ENCODE results near the gene RORC.

The RORC gene

DNA sequence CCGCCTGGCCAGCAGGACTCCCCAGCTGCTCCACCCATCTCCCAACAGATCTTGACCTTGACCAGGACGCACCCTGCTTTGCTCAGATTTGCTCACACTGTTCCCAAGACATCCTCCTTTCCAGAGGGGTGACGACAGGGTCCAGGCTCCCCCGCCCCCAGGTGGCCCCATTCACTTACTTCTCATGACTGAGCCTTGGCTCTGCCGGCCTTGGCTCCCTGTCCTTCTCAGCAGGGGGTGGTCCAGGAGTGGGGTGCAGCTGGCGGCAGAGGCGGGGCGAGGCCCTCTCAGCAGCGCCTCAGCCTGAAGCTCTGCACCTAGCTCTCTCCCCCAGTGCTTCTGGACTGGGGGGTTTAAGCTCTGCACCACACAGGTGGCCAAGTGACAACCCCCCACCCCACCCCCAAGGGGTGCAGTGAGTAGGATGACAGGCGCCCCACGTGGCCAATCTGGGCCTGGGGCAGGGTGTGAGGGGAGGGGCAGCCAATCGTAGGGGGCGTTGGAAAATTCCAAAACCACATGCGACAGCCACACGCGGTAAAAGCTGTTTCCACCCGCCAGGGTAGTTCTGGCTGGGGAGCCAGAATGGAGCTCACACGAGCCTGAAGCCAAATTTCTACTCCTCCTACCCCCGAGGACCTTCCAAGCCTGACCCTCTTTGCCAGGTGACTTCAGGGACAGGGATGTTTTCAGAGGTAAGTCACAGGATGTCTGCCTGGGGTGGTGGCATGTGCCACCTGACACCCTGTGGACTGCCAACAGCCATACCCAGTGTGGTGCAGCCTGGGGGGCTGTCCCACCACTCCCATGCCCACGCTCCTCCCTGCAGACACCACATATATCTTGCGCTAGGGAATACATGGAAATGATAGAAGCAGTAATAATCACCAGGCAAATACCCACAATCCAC, 5.6 kb downstream of the RORC start:
- peak; percentile 46 for DNase-seq

DNA sequence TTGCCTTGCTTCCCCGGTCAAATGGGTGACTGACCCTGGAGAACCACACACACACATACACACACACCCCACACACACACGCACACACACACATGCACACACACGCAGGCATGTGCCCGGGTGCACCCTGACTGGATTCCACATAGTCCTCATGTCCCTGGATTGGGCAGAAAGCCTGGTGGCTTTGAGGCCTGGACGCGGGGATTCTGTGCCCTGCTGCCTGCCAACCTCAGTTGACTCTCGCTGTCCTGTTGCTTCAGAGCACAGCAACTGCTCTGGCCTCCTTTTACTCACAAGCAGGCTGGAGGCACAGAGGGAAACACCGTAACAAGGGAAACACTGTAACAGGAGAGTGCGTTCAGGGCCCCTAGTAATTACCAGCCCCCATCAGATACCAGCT, 6.4 kb downstream of the RORC start:
- DNase-seq, result peak; percentile 38

- no peak for DNase-seq
These were observed 8.4 kb downstream of the RORC start for GRCh38 chr1:151823175-151823574.

DNA sequence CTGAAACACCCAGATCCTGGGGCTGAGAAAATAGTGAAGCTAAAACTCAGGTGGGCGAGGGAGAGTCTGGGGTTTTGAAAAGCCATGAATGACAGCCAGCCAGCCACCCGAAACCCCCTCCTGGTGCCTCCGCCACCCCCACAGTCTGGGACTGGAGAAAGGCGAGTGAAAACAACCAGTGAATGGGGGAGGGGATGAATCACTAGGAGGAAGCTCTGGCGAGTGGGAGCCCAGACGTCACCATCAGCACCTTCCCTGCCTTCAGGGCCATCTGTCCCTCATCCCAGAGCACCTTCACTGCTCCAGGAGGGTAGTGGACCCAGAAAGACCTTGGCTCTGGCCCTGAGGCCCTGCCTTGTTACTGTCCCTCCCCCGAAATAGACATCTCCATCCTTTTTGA, 9.2 kb downstream of the RORC start:
- DNase-seq, result no peak

DNA sequence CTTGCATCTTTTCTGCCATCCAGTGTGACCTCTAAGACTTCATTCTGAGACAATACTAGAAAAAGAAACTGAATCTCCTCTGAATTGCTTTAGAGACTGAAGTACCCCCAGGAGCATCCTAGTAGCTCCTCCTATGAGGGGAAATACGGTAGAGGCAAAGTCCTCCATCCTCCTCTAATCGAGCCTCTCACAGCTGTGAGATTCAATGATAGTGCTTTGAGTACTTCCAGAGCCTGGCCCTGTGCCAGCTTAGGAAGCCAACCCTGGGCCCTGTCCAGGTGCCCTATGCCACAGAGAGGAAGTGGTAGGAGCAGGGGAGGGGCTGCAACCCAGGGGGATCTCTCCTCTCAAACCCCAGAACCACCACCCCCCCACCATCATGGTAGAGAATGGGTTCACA, 10.7 kb downstream of the RORC start:
- DNase-seq, result no peak

DNA sequence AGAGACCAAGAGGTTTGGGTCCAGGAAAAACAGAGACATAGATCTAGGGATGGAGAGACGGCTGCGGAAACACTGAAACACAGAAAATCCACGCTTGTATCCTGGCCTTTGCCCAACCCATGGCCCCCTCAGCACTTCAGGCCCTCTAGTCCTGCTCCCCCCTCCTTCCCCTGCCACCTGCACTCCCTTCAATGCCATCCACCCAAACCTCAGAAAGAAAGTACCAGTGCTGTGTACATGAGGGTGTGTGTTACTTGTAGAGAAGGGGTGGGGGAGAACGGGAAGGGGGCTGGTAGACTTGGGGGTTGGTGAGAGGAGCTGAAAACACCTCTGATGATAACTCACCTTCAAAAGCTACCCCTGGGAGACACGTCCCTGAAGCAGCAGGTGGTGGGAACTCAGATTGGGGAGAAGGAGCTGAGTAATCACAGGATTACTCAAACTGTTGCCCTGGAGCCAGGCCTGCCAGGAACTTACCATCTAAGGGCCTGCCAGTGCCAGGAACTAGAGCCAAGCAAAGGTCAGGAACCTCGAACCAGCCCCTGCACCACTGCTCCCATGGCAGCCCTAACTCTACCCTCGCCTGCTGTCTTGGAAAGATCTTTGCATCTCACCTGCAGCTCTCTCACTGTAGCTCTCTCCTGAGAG, 11.5 kb downstream of the RORC start:
- no peak for DNase-seq

- no peak for DNase-seq
These were observed 12.3 kb downstream of the RORC start for GRCh38 chr1:151819227-151819835.

GRCh38 chr1:151817353-151817730, 14.3 kb downstream of the RORC start:
- peak; percentile 59 for DNase-seq

GRCh38 chr1:151816548-151817352, 14.9 kb downstream of the RORC start:
- no peak for DNase-seq

GRCh38 chr1:151815716-151816327, 15.8 kb downstream of the RORC start:
- no peak for DNase-seq

GRCh38 chr1:151814971-151815545, 16.5 kb downstream of the RORC start:
- no peak for DNase-seq

DNA sequence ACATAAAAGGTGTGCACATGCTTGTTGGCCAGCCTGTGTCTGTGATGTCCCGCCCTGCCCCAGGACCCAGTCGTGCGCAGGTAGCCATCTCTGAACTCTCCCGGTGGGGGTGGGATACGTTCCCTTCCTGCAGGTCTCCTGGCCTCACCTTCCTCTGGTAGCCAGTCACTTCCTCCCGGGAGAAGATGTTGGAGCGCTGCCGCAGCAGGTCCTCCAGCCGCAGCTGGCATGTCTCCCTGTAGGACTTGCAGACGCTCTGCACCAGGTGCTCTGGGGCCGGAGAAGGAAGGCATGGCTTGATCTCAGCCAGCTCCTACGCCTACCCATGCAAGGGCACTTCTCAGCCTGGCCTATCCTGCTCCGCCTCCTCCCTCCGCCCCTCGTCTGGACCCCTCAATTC, 17.2 kb downstream of the RORC start:
- no peak for DNase-seq

- DNase-seq, result no peak
These were observed 18.2 kb downstream of the RORC start for GRCh38 chr1:151813271-151813977.

DNA sequence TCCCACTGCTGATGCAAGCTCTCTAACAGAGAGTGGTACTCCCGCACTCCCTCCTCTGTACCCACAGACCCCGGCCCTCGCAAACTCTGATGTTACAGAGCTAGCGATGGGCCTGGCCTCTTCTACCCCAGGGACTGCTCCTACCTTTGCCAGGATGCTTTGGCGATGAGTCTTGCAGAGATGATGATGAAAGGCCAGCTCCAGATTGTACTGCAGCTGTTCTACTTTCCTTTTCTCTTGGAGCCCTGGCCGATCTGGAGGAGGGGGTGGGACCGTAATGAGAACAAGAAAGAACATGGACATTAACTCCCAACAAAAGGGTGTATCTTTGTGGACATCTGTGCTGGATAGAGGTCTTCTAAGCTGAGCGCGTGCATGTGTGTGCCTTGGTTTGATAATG, 20.4 kb downstream of the RORC start:
- no peak for DNase-seq

DNA sequence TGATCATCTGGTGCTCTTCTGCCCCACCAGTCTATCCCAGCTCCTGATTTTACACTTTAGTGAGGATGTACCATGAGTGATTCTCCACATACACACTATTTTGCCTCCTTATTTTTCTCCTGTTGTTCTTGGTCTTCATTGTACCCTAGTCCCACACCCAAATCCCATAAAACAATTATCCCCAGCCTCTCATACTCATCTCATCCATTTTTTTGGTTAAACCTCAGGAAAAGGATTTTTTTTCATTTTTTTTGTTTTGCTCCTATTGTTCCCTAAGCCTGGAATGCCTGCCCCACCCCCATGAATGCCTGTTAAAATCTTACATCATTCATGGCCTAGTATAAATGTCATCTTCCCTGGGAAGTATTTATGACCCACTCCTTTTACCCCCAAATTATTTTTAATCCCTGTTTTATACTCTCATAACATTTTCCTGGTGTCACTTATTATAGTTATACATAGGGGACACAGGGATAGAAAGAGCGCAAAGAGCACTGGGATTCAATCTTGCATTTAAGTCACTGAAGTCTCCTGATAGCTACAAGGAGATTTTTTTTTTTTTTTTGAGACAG, 21.5 kb downstream of the RORC start:
- no peak for DNase-seq

GRCh38 chr1:151809290-151809984, 22.2 kb downstream of the RORC start:
- DNase-seq, result no peak

DNA sequence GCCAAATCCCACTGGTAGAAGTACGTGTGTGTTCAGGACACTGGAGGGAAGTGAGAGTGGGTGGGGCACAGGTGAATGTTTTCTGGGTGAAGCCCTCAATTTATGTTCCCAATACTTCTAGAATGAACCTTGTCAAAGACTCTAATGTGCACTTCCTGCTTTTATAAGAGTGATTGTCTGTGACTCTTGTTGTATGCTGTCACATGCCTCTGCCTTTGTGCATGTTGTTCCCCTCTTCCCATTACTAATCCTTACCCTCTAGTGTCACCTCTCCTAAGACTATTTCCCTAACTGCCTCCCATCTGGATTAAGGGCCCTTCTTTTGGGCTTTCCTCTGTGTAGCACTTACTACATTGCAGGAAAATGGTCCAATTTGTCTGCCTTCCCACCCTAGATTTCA, 23.8 kb downstream of the RORC start:
- no peak for DNase-seq

- no peak for DNase-seq
These were observed 24.5 kb downstream of the RORC start for GRCh38 chr1:151807131-151807530.

DNA sequence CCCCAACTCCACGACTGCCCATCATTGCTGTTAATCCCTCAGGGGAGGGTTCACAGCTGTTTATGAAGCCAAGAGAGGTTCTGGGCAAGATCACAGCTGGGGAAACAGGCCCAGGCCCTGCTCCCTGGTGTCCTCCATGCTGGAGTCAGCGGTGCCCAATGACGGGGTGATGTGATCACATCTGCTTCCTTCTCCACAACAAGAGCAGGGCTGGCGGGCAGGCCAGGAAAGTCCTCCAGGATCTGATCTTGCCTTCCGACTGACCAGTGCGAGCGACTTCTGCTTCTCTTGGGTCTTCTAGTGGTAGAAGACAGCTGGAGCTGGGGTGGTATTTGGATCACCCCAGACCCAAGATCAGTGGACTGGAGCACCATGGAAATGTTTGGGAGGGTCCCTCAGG, 25.4 kb downstream of the RORC start:
- no peak for DNase-seq

- no peak for DNase-seq
These were observed 26.4 kb downstream of the RORC start, which contains the start of gene LINGO4 for GRCh38 chr1:151805066-151805820. LINGO4 (minus strand) TSS chr1:151805419; CDS start chr1:151802704, 2,715 bp downstream.
